ENCODE measurements around the gene HBE1.
A peak's percentile ranks its signal among the peaks of the same experiment; 100 is the strongest.
"Not testable (repeated sequence)": the region's sequence is repeated elsewhere in the genome, so short reads cannot be mapped to it uniquely, and the experiment has no call there.

The HBE1 gene

GRCh38 chr11:5284637-5285036 is 14.9 kb upstream of the HBE1 start:
- DNase-seq: no peak

GRCh38 chr11:5283882-5284281 is 14.1 kb upstream of the HBE1 start:
- DNase-seq: no peak

- DNase-seq: no peak
Measured at GRCh38 chr11:5283086-5283485, 13.3 kb upstream of the HBE1 start.

- no peak for DNase-seq
Measured at GRCh38 chr11:5282628-5283027, 12.9 kb upstream of the HBE1 start.

GRCh38 chr11:5281596-5281995 is 11.9 kb upstream of the HBE1 start:
- no peak for DNase-seq

- peak; percentile 86 for DNase-seq
Measured at GRCh38 chr11:5280582-5281102, 10.9 kb upstream of the HBE1 start.

GRCh38 chr11:5279471-5280090 is 9.8 kb upstream of the HBE1 start:
- no peak for DNase-seq

GRCh38 chr11:5277807-5278382 is 8.2 kb upstream of the HBE1 start:
- no peak for DNase-seq

- no peak for DNase-seq
Measured at GRCh38 chr11:5276697-5277096, 7.0 kb upstream of the HBE1 start.

- DNase-seq: no peak
Measured at GRCh38 chr11:5275369-5276110, 5.8 kb upstream of the HBE1 start.

- DNase-seq: no peak
Measured at GRCh38 chr11:5274395-5274794, 4.7 kb upstream of the HBE1 start.

GRCh38 chr11:5272395-5273017 is 2.8 kb upstream of the HBE1 start:
- DNase-seq: no peak

GRCh38 chr11:5267033-5267563 is 2.6 kb downstream of the HBE1 start:
- no peak for DNase-seq

GRCh38 chr11:5266609-5267008 is 3.1 kb downstream of the HBE1 start:
- no peak for DNase-seq

GRCh38 chr11:5265832-5266231 is 3.9 kb downstream of the HBE1 start:
- no peak for DNase-seq

- no peak for DNase-seq
Measured at GRCh38 chr11:5258543-5259262, 11.0 kb downstream of the HBE1 start.

- no peak for DNase-seq
Measured at GRCh38 chr11:5257296-5257695, 12.4 kb downstream of the HBE1 start.

- not testable (repeated sequence) for DNase-seq
Measured at GRCh38 chr11:5254646-5255413, 14.9 kb downstream of the HBE1 start, which contains the start of gene HBG2. TSS of gene HBG2 (minus strand) at chr11:5254781. CDS start at chr11:5254728, 53 bp downstream.

- peak; percentile 17 for DNase-seq
Measured at GRCh38 chr11:5254023-5254422, 15.7 kb downstream of the HBE1 start.

GRCh38 chr11:5253440-5253839 is 16.3 kb downstream of the HBE1 start:
- not testable (repeated sequence) for DNase-seq

- DNase-seq: no peak
Measured at GRCh38 chr11:5252919-5253265, 16.9 kb downstream of the HBE1 start.
